CD8-positive, alpha-beta memory T cell (primary cell): ENCODE measurements around the gene NPIPA1. TPM values are rescaled to one million over a fixed set of nuclear protein-coding genes. Genes with fewer than 3 reads are reported as not detected.
"Not testable (repeated sequence)": the region's sequence is repeated elsewhere in the genome, so short reads cannot be mapped to it uniquely, and the experiment has no call there.

ENCODE experiments used
- CTCF ChIA-PET: fragments of 350-600 bp; sonication (Branson Sonifier 250); formaldehyde crosslinking; loops from one replicate; lab custom pipeline; 2021; ENCODE audit warnings: antibody characterized with exemption; lab: Charles Lee
- POLR2A ChIA-PET: fragments of 350-600 bp; sonication (Branson Sonifier 250); formaldehyde crosslinking; loops from one replicate; lab custom pipeline; 2021; ENCODE audit warnings: antibody characterized with exemption; lab: Charles Lee
- DNase-seq, 5 donors: peaks; one replicate each; pipeline versions ENCODE4 v3.0.0 to v3.0.0-alpha.2; 2020 to 2022; ENCODE audit warnings: mixed read lengths in 1 of 5
- H3K27ac ChIP-seq: one replicate; pipeline ENCODE4 v1.7.0; 2013; ENCODE audit warnings: low read depth, mild to moderate bottlenecking, low read length, moderate library complexity
- H3K27me3 ChIP-seq: 2 replicates; pipeline ENCODE4 v1.7.0; 2013; ENCODE audit warnings: low read length, mild to moderate bottlenecking; ENCODE audit not compliant: insufficient read depth, poor library complexity, severe bottlenecking
- H3K36me3 ChIP-seq: 2 replicates; pipeline ENCODE4 v1.7.0; 2013; ENCODE audit warnings: mild to moderate bottlenecking, low read length, moderate library complexity; ENCODE audit not compliant: insufficient read depth
- H3K4me1 ChIP-seq: 2 replicates; pipeline ENCODE4 v1.7.0; 2013; ENCODE audit warnings: mild to moderate bottlenecking, low read length, moderate library complexity; ENCODE audit not compliant: insufficient read depth
- H3K4me3 ChIP-seq: 2 replicates; pipeline ENCODE4 v1.7.0; 2013; ENCODE audit warnings: mild to moderate bottlenecking, low read length
- H3K9me3 ChIP-seq: 2 replicates; pipeline ENCODE4 v1.7.0; 2013; ENCODE audit warnings: mild to moderate bottlenecking, low read length
- H3K27ac Mint-ChIP-seq, 8 donors: one replicate each; pipeline ENCODE4 v1.8.0; 2020 to 2021; ENCODE audit warnings: mixed read lengths in 8 of 8, mild to moderate bottlenecking in 6 of 8, inconsistent platforms in 3 of 8, moderate library complexity in 3 of 8
- H3K27me3 Mint-ChIP-seq, 2 donors: one replicate each; pipeline ENCODE4 v1.8.0; 2020 to 2021; ENCODE audit warnings: mixed read lengths in 2 of 2, mild to moderate bottlenecking in 1 of 2, moderate library complexity in 1 of 2
- H3K36me3 Mint-ChIP-seq, 3 donors: one replicate each; pipeline ENCODE4 v1.8.0; 2020 to 2021; ENCODE audit warnings: mixed read lengths in 3 of 3, inconsistent platforms in 1 of 3, mild to moderate bottlenecking in 1 of 3
- H3K4me1 Mint-ChIP-seq, 3 donors: one replicate each; pipeline ENCODE4 v1.8.0; 2020 to 2021; ENCODE audit warnings: mixed read lengths in 3 of 3, inconsistent platforms in 1 of 3, mild to moderate bottlenecking in 1 of 3
- H3K4me3 Mint-ChIP-seq, 7 donors: one replicate each; pipeline ENCODE4 v1.8.0; 2020 to 2021; ENCODE audit warnings: mixed read lengths in 7 of 7, mild to moderate bottlenecking in 6 of 7, moderate library complexity in 4 of 7, inconsistent platforms in 2 of 7
- H3K9me3 Mint-ChIP-seq, 5 donors: one replicate each; pipeline ENCODE4 v1.8.0; 2020 to 2022; ENCODE audit warnings: mixed read lengths in 5 of 5, mild to moderate bottlenecking in 3 of 5, moderate library complexity in 2 of 5, inconsistent platforms in 1 of 5
- polyA plus RNA-seq: library from polyadenylated mRNA; unstranded; fragments of 300-500 nt; fragmentation: Illumina TruSeq; gene quantifications from one replicate; pipeline ENCODE4 v1.2.3, GENCODE V29; 2021
- total RNA-seq, 2 experiments: library from RNA; stranded (reverse); gene quantifications; one replicate each; pipeline ENCODE4 v1.2.3, GENCODE V29; 2021

NPIPA1 gene
- total and polyA plus RNA-seq, 3 experiments from 2014 or later = 4.1 to 71.0 (median 69.2) TPM

GRCh38 chr16:14989291-14990281, 52.3 kb downstream of the NPIPA1 start:
- H3K9me3 Mint-ChIP-seq, H3K36me3 ChIP-seq, H3K27ac ChIP-seq, H3K4me3 Mint-ChIP-seq, H3K4me1 ChIP-seq, H3K9me3 ChIP-seq, POLR2A ChIA-PET, H3K4me3 ChIP-seq, H3K27me3 Mint-ChIP-seq, CTCF ChIA-PET, DNase-seq, H3K27me3 ChIP-seq: not testable (repeated sequence)
- Mint-ChIP-seq H3K36me3 (peaks cover 4 to 48% (median 10%) of the 10 kb centered on the region in 3 donors), H3K27ac (peak overlapping the region in 1 of 8 donors; percentile 35), H3K4me1 (peaks cover 28 to 45% (median 45%) of the 10 kb centered on the region in 3 donors)

DNA sequence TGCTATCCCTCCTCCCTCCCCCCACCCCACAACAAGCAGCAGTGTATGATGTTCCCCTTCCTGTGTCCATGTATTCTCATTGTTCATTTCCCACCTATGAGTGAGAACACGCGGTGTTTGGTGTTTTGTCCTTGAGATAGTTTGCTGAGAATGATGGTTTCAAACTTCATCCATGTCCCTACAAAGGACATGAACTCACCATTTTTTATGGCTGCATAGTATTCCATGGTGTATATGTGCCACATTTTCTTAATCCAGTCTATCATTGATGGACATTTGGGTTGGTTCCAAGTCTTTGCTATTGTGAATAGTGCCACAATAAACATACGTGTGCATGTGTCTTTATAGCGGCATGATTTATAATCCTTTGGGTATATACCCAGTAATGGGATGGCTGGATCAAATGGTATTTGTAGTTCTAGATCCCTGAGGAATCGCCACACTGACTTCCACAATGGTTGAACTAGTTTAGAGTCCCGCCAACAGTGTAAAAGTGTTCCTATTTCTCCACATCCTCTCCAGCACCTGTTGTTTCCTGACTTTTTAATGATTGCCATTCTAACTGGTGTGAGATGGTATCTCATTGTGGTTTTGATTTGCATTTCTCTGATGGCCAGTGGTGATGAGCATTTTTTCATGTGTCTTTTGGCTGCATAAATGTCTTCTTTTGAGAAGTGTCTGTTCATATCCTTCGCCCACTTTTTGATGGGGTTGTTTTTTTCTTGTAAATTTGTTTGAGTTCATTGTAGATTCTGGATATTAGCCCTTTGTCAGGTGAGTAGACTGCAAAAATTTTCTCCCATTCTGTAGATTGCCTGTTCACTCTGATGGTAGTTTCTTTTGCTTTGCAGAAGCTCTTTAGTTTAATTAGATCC, 56.3 kb downstream of the NPIPA1 start:
- H3K4me3 ChIP-seq, H3K9me3 ChIP-seq, H3K4me3 Mint-ChIP-seq, H3K36me3 ChIP-seq, POLR2A ChIA-PET, CTCF ChIA-PET, H3K27me3 Mint-ChIP-seq, H3K27me3 ChIP-seq, H3K4me1 ChIP-seq, H3K27ac ChIP-seq, H3K9me3 Mint-ChIP-seq, DNase-seq: not testable (repeated sequence)
- peaks cover 4 to 29% (median 7%) of the 10 kb centered on the region in 3 donors for H3K36me3 Mint-ChIP-seq
- peaks cover 27 to 56% (median 46%) of the 10 kb centered on the region in 3 donors for H3K4me1 Mint-ChIP-seq
- H3K27ac Mint-ChIP-seq = peak overlapping the region in 2 of 8 donors; percentile 12 to 66

GRCh38 chr16:14996702-14997101, 59.5 kb downstream of the NPIPA1 start:
- peaks cover 4 to 38% (median 13%) of the 10 kb centered on the region in 3 donors for H3K36me3 Mint-ChIP-seq
- CTCF ChIA-PET, H3K36me3 ChIP-seq, H3K9me3 ChIP-seq, H3K9me3 Mint-ChIP-seq, DNase-seq, H3K27me3 Mint-ChIP-seq, H3K27me3 ChIP-seq, H3K27ac Mint-ChIP-seq, H3K27ac ChIP-seq, H3K4me3 Mint-ChIP-seq, POLR2A ChIA-PET, H3K4me3 ChIP-seq, H3K4me1 ChIP-seq: not testable (repeated sequence)
- peaks cover 18 to 44% (median 37%) of the 10 kb centered on the region in 3 donors for H3K4me1 Mint-ChIP-seq

- H3K4me3 ChIP-seq, H3K27me3 ChIP-seq, H3K36me3 ChIP-seq, H3K4me3 Mint-ChIP-seq, H3K9me3 Mint-ChIP-seq, H3K9me3 ChIP-seq, H3K4me1 ChIP-seq, H3K27me3 Mint-ChIP-seq, H3K27ac ChIP-seq, H3K27ac Mint-ChIP-seq, CTCF ChIA-PET, DNase-seq, POLR2A ChIA-PET: not testable (repeated sequence)
- Mint-ChIP-seq H3K36me3 (peaks cover under 1 to 39% (median 12%) of the 10 kb centered on the region in 3 donors), H3K4me1 (peaks cover 15 to 31% (median 26%) of the 10 kb centered on the region in 3 donors)
Measured at GRCh38 chr16:14998300-14998699, 61.1 kb downstream of the NPIPA1 start.

DNA sequence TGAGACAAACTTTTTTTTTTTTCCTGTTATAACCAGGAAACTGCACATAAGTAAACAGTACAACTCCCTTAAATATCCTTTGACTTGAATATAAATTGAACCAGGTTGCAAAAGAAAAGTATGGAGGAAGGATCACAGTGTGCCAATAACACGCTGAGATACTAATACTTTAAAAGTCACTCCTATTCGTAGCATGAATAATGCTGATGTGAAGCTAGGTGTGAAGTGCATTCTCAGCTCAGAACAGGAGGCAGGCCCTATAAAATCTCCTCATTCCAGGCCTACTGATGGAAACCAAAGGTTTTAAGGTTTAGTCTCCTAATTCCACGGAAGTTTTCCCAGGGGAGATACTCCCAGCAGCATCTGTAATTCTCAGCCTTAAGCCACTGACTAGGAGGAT, 62.6 kb downstream of the NPIPA1 start:
- H3K27me3 Mint-ChIP-seq, H3K4me3 Mint-ChIP-seq, POLR2A ChIA-PET, H3K4me3 ChIP-seq, CTCF ChIA-PET, H3K9me3 ChIP-seq, H3K27ac ChIP-seq, H3K36me3 ChIP-seq, H3K27me3 ChIP-seq, DNase-seq, H3K4me1 ChIP-seq, H3K9me3 Mint-ChIP-seq: not testable (repeated sequence)
- peak overlapping the region in 1 of 8 donors; percentile 50 for H3K27ac Mint-ChIP-seq
- H3K36me3 Mint-ChIP-seq = peaks cover 0 to 45% (median 16%) of the 10 kb centered on the region in 3 donors
- peaks cover 9 to 19% (median 15%) of the 10 kb centered on the region in 3 donors for H3K4me1 Mint-ChIP-seq

Other genes with a start within 250 kb of the NPIPA1 start
- gene PLA2G10, start 243.1 kb upstream of the NPIPA1 start, total RNA-seq = not detected
- gene PLA2G10, start 243.1 kb upstream of the NPIPA1 start, polyA plus RNA-seq = not detected
- 1 to 10 TPM in 1 of 2 experiments, under 1 TPM in 1; 0.69 to 1.8 TPM for gene NPIPA3, start 234.0 kb upstream of the NPIPA1 start, total RNA-seq
- not detected for gene NPIPA3, start 234.0 kb upstream of the NPIPA1 start, polyA plus RNA-seq
- 1 to 10 TPM in 1 of 2 experiments, under 1 TPM in 1; 0.71 to 1.4 TPM for gene NPIPA2, start 194.9 kb upstream of the NPIPA1 start, total RNA-seq
- gene NPIPA2, start 194.9 kb upstream of the NPIPA1 start, polyA plus RNA-seq = not detected
- gene NOMO1, start 103.7 kb upstream of the NPIPA1 start, total RNA-seq = 10 to 100 TPM; 81.5 to 85.3 TPM
- gene NOMO1, start 103.7 kb upstream of the NPIPA1 start, polyA plus RNA-seq = 40.8 TPM
- 10 to 100 TPM; 55.5 to 58.5 TPM for gene PDXDC1, start 37.6 kb downstream of the NPIPA1 start, total RNA-seq
- 39.5 TPM for gene PDXDC1, start 37.6 kb downstream of the NPIPA1 start, polyA plus RNA-seq
- gene NTAN1, start 118.6 kb downstream of the NPIPA1 start, total RNA-seq = 10 to 100 TPM; 34.5 to 40.1 TPM
- gene NTAN1, start 118.6 kb downstream of the NPIPA1 start, polyA plus RNA-seq = 59.5 TPM
- 10 to 100 TPM; 58.3 to 58.4 TPM for gene RRN3, start 156.8 kb downstream of the NPIPA1 start, total RNA-seq
- gene RRN3, start 156.8 kb downstream of the NPIPA1 start, polyA plus RNA-seq = 30.2 TPM